T1000 (cell line): ENCODE data around the gene PSMD1.
"Not testable (repeated sequence)": the region's sequence is repeated elsewhere in the genome, so short reads cannot be mapped to it uniquely, and the experiment has no call there.

ENCODE experiments used
- DNase-seq: peaks from one replicate; lab custom pipeline; 2025; ENCODE audit warnings: mixed read lengths; lab: John Stamatoyannopoulos, UW

The PSMD1 gene

DNA sequence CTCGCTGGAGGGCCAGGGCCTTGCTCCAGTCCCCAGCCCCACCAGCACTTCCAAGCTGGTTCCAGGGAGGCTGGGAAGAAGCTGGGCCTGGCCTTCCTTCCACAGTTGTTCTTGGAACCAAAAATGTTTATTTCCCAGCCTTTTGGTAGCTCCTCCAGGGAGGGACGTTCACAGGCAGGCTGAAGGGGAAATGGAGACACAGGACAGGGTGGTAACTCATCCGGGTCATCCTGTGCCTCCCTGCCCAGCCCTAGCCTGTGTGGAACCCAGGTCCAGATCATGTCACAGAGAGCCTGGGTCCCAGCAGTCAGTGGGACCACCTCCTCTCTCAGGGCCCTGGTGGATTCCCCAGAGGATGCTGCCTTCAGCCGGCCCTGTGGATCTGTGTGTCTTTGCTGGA, 129.2 kb downstream of the PSMD1 start:
- DNase-seq: no peak

DNA sequence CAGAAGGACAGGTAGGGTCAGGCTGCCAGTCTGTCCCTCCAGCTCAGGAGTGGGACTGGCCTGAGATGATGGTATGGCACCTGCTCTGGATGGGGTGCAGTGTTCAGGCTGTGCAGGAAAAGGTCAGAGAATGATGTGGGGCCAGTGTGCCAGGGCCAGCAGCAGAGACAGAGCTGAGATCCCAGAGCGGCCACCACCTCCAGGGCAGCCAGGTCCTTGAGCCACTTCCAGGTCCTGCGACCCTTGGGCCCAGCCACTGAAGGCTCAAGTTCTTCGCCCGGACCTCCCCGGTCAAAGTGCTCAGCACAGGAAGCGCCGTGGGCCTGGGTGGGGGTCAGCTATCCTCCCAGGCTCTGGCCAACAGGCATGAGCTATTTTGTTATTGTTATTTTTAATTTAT, 129.7 kb downstream of the PSMD1 start:
- no peak for DNase-seq

DNA sequence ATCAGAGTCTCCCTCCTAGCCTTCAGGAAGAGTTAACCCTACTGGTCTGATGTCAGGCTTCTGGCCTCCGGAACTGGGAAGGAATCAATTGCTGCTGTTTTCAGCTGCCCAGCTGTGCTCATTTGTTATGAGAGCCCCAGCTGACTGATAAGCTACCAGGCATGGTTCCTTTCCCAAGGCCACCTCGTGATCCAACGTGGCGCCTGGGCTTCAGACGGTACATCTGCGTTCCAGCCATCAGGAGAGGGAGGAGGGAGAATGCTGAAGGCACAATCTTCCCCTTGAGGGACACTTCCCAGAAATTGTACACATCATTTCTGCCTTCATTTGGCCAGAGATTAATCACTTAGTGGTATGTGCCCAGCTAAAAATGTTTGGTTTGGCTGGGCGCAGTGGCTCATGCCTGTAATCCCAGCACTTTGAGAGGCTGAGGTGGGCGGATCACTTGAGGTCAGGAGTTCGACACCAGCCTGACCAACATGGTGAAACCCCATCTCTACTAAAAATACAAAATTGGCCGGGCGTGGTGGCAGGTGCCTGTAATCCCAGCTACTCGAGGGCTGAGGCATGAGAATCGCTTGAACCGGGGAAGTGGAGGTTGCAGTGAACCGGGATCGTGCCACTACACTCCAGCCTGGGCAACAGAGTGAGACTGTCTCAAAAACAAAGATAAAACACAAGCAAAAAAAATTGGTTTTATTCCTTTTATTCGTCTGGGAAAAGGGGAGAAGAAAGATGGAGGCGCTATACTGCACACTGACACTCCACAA, 131.3 kb downstream of the PSMD1 start:
- DNase-seq: no peak

DNA sequence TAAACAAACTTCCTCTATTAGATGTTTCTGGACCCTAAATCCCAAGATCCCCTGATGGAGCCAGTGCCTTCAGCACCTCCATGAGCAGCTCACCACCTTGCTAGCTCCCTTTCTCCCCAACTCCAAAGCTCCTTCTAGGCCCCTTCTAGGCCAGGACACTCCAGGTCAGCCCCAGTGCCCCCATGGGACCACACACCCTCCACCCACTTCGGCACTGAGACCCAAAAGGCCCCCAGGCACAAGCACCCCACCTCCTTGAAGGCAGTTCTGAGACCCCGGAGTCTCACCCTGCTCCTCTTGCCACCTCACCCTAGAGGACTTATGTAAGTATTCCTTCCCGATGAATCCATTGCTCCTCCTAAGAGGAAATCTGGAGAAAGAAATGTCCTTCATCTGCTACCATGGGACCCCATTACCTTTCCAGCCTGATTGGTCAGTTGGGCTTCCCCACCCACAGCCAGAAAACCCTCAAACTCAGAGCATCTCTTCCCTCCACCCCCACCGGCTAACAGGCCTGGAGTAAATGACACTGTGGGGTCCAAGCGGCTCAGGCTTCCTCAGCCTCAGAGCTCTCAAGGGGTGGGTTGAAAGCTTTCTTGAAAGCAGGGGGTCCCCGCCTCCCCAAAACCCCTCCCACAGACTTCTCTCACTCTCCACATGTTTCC, 132.0 kb downstream of the PSMD1 start:
- no peak for DNase-seq

DNA sequence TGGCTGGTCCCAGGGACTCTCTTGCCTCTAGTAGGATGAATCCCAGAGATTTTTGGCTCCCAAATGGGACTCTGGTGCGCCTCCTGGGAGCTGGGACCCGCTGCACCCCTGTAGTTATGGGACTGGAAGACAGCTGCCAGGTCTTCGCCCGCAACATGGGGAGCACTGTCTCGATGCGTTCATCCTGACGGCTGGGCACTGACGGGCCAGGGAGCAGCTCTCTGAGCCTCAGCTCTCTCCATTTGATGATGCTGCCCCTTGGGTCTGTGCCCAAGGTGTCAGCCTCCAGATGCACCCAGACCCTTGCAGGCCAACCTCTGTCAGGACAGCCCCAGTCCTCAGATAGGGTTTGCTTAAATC, 132.5 kb downstream of the PSMD1 start:
- DNase-seq: no peak

DNA sequence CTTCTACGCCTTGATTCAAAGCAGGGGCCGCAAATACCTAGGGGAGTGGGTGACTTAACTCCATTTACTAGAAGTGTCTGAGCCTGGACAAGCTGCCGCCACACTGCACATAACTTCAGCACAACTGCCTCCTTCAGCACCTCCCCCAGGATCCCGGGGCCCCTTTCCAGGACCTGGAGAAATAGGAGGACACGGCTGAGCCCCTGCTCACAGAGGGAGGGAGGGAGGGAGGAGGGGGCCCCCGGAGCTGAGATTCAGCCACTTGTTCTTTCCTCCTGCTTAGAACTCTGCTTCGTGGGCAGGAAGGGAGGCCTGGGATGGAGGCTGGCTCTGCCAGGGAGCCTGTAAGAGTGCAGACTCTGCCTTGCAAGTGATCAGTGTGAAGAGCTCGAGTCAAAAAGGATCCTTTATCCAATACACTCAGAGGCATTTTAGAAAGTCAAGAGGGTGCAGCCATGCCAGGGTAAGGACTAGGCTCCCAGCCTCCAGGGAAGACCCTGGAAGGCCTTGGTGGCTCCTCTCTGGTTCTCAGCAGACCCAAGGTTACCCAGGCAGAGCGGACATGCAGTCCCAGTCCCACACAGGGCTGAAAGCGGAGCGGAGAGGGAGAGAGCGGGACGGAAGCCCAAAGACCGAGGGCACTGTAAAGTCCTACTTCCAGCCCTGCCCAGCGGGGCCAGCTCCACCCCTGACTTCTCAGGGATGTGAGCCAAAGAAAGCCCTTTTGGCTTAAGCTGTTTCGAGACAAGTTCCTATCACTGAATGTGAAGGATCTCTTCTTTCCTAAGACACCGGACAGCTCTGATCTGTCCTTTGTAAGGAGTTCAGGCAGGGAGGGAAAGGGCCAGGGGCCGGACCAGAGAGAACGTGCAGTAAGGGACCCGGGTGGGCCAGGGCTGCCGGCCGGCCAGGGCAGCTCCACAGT, 133.2 kb downstream of the PSMD1 start:
- no peak for DNase-seq

DNA sequence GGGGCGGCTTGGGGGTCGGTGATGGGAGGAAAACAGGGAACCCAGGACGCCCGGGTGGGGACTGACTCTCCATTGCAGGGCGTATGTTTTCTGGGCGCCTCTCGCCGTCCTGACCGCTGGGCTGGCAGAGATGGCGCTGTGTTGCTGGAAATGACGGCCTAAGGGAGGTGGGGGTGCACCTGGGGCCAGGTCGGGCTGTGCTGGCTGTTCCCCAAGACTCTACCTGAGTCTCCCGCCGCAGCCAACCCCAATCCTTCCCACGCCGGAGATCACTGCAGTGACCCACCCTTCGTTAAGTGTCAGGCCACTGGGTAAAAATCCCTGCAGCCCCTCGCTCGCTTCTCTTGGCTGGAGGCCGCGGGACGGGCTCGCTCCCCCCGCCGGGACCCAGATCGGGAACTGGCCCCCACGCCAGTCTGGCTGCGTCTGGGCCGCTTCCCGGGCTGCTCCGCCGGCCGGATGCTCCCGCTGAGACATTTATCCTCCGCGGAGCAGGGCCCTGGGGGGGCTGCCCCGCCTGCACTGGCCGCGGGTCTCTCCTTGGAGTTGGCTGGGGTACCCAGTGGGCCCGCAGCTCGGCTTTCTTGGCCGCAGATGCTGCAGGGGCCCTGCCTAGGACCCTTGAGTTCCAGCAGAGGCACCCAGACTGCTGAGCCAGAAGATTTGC, 134.0 kb downstream of the PSMD1 start:
- no peak for DNase-seq

DNA sequence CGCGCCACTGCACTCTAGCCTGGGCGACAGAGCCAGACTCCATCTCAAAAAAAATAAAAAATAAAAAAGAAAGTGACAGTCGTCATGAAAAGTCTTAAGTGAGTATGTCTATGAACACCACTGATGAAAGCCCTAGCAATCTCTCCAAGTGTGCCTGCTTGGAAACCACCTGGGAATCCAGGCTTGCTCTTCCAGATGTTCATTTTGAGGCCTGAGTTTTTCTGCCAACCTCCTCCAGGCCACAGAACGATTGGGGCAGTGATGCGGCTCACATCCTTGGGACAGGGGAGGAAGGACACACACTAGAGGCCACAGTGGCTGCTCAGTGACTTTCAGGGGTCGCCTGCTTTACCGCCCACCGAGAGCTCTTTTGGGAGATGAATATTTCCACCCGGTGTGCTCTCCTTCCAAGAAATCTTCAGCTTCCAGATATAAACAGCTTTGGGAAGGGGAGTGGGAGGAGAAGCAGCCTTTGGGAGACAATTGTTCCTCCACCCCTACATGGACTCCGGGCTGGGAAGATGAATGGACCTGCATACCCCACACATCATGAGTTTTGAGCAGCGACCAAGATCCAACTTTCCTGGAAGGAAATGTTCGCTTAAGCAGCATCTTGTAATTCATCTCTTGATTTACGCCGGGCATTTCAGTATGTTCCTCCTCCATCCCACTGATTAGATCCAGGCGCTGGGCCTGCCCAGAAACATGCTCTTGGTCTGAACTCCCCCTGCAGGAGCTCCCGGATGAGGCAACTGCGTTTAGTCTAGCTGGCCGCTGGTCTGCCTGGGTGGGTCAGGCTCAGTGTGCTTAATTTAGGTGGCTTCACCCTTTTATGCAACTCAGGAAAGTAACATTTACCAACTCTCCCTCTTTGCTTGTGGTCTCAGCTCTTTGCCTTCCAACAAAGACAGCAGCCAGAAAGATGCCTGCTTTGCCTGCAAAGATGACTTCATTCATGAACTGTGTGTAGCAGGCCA, 135.5 kb downstream of the PSMD1 start:
- no peak for DNase-seq

DNA sequence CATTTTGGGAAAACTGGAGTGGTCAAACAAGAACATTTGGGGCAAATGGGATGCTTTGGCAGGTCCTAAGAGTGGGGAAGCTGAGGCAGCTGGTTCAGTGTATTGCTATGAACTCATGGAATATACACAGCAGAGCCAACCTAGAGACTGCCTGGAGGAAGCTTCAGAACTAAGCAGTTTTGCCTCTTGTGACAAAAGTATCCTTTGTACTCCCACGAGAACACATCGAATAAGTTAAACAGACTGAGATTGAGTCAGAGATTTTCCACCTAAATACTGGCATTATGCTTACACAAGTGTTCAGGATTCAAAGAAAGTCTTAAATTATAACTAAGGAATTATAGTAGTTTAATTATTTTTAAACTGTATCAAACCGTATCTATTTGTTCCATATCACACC, 136.5 kb downstream of the PSMD1 start:
- DNase-seq: no peak

DNA sequence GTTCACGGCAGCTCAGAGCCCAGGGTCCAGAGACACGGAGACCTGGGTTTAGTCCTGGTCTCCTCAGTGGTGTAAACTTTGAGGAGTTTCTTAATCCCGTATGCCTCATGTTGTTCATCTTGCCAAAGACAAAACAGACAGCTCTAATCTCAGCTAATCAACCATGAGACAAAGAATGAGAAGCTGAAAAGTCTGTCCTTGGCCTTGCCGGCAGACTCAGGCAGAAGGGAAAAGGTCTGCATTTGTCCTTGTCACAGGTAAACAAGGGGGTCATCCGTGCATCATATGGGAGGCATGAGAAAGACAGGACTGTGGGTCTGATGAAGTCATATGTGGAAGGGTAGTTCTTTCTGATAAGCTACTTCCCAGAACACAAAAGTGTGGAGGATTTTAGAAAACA, 139.9 kb downstream of the PSMD1 start:
- DNase-seq: no peak

DNA sequence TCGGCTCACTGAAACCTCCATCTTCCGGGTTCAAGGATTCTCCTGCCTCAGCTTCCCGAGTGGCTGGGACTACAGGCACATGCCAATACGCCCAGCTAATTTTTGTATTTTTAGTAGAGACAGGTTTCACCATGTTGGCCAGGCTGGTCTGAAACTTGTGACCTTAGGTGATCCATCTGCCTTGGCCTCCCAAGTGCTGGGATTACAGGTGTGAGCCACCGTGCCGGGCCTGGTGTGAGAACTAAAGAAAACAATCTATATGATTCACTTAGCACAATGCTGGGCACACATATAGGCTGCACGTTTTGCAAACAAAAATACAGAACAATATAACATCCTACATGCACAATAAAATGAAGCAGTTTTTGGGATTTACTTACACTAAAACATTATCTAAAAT, 140.5 kb downstream of the PSMD1 start:
- not testable (repeated sequence) for DNase-seq

DNA sequence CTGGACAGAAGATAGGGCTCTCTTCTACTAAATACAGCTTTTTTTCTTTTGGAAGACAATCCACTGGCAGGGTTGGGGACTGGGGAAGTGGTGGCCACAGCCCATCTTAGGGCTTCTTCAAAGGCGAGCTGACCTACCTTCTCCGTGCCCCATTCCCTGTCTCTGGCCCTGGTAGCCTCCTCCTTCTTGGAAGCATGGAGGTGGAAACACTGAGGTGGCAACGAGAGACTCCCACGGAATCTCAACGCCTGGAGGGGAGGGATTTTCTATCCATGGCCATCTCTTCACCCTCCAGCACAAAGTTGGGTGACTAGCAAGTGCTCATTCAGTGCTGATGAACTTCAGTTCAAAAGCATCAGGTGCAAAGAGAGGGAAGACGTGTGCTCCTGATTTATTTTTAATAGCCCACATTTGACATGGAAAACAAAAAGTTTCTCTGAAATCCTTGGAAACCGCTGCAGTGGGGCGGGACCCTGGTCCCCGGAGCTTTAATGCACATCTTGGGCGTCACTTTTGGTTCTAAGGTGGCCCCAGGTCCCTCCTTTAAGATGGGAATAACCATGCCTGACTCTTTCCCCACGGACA, 141.1 kb downstream of the PSMD1 start:
- DNase-seq: no peak

DNA sequence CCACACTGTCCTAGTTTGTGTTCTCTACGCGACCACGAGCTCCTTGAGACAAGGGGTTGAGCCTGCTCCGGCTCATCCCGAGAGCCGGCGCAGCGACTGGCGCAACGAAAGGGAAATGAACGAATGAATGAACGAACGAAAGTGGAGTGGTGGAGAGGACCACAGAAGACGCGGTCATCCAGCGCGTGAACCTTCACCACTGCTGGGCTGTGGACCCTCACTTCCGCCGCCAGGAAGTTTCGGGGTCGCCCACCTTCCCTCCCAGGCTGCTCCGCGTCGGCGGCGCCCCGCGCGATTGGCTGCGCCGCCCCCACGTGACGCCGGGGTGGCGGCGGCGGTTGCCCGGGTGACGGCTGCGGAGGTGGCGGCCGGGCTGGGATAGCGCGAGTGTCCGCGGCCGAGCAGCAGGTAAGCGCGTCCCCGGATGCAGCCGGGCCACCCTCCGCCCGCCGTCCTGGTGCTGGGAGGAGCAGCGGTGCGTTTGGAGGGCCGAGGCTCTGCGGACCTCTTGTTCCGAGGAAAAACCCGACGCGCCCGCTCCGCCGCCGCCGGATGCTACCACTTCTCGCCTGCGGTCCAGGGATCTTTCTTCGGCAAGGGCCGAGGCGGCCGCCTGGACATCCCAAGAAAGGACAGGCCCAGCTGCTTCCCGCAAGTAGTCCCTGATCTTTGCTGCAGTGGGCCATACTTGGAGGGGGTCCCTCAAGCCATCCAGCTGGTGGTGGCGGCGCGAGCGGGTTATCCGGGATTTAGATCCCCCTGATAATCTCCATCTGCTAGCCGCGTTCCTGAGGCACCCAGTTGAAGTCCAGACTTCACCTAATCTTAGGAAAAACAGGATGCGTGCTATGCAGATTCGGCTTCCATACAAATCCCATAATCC, 141.9 kb downstream of the PSMD1 start, which contains the start of gene ARMC9:
Gene ARMC9 (plus strand): TSS at position 341 of the 883 bp plus-strand sequence. CDS start 7,608 bp downstream, outside the sequence.
- peak; percentile 72 for DNase-seq

DNA sequence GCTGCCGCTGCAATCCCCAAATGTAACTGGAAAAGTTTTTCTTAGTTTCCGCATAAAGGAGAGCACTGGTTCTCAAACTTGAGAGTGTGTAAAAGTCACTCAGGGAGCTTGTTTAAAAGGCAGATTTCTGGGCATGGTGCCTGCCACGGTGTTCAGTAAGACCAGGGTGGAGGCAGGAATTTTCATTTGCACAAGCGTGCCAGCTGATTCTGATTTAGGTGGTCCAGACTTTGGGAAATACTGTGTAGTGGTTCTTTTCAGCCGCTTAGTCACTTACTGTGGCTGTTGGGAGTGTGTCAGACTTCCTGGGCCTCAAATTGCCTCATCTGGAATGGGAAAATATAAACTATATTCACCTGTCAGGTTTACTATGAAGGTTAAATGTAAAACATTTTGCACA, 142.6 kb downstream of the PSMD1 start:
- DNase-seq: no peak

DNA sequence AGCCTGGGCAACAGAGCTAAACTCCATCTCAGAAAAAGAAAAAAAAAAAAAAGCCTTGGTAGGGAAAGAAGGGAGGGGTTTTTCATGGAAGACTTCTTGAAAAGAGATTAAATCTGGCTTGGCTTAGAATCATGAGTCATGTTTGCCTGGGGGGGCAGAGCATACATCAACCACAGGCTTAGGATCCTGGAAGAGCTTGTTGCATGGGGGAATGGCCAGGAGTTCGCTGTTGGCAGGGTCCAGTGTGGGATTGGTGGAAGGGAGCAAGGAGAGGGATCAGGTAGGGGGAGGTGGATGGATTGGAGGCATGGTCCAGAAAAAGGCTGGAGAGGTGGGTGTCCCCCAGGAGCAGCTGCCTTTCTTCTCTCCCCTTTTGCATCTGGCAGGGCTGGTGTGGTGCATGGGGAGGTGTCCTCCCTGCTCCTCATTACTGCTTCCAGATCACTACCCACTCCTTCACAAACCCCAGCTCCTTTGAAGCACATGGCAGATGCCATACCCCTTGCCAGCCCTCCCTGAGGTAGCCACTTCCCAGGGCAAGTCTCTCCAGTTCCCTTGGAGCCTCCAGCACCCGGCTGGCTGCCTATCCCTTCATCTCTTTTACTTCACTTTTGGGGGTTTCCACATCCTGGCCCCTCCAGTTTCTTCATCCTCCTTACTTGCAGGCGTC, 144.3 kb downstream of the PSMD1 start:
- peak; percentile 17 for DNase-seq

DNA sequence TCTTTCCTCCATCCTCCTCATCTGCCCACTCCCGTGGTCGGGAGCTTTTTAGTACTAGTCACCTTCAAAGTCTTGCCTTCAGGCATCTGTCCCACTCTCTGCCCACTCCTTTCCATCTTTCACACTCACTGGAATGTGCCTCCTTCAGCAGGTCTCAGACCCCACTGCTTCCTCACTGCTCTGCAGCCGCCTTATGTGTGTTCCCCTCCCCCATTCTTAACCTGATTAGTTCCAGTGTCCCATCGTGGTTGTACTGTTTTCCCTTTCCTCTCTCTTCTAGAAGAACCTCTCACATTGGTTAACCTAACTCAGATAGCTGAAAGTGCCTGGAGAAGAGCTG, 144.8 kb downstream of the PSMD1 start:
- DNase-seq: no peak

DNA sequence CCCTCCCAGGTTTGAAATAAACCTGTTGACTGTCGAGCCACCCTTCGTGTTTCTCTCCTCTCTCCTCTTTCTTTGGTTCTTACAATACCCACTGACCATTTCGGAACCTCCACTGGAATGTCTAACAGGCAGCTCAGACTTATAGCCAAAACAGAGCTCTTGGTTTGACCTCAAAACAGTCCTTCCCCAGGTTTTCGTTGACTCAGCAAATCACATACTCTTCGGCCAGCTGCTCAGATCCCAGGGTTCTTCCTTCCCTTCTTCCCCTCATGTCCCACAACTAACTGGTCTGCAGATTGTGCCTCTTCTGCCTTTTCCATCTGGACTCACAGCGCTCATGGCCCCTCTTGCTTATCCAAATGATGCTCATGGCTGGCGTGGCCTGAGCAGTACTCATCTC, 146.4 kb downstream of the PSMD1 start:
- DNase-seq: no peak

DNA sequence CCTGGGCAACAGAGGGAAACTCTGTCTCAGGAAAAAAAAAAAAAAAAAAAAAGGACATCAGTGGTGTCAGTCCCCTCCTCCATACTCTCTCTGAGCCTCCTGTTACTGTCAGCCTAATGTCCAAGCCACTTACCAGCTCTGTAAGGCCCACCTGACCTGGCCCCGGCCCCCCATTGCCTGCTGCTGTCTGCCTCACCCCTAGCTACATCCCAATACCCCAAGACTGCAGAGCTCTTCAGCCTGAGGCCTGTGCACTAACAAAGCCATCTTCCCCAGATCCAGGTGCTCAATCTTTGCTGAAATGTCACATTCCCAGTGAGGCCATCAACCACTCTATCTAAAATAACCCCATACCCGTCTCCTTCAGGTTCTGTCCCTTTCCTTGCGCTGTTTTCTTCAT, 147.5 kb downstream of the PSMD1 start:
- no peak for DNase-seq

DNA sequence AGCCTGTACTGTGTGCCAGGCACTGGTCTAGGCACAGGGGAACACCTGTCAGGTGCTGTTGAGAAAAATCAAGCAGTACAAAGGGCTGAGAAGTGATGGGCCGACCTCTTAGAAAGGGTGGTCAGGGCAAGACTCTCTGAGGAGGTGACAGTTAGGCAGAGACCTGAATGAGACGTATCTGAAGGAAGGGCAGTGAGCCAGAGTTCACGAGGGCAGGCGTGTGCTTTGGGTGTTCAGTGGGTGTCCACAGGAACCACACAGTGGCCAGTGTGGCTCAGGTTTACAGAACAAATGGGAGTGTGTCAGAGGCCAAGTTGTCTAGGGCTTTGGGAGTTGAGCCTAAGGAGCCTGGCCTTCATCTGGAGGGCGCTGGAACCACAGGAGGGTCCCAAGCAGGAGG, 147.9 kb downstream of the PSMD1 start:
- DNase-seq: no peak
